22Rv1 (cell line): Measurements from ENCODE around the gene RERE.
A peak's percentile ranks its signal among the peaks of the same experiment; 100 is the strongest.

Experiments used
- H3K27ac ChIP-seq: fragments of 450-650 bp; 2 replicates; pipeline ENCODE4 v1.5.1; 2017
- CTCF ChIP-seq: fragments of 450-650 bp; IDR thresholded peaks from 2 replicates; pipeline ENCODE4 v1.5.1; 2017; ENCODE audit warnings: mild to moderate bottlenecking
- ZFX ChIP-seq: fragments of 450-650 bp; IDR thresholded peaks from 2 replicates; pipeline ENCODE4 v1.6.1; 2017; ENCODE audit warnings: antibody characterized with exemption, borderline replicate concordance

The RERE gene

DNA sequence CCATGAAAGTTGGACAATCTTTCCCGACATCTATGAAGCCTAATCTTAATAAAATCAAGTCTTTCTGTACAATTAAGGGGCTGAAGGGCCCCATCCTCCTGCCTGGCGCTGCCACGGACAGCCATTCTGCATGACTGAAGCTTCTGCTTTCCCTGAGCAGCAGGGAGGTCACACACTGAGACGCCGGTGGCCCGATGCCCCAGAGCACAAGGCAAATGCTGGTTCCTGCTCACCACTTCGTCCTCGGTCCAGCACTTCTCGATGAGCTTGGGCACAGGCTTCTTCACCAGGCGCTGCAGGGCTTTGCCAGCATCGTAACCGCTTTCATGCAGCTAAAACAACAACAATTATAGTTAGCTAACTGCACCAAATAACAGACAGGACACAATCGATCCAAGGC is 351.7 kb downstream of the RERE start:
- no peak overlapping the region for H3K27ac ChIP-seq
- TF ChIP-seq CTCF = no peak
- no peak for TF ChIP-seq ZFX

DNA sequence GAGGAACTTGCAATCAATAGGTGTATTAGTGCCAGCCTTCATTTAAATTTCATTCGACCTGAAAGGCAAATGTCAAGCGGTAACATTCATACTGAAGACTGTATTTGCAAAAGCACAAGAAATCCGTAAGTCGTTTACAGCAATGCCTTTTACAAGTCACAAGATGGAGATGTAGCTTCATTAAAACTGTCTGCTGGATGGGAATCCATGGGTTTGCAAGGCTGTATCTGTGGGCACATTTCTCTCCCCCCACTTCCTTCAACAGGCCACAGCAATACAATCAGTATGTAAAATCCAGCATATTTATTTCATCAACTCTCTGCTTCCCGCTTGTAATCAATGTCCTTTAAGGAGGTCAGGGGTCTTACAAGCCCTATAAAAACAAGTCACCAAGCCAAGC is 352.4 kb downstream of the RERE start:
- no peak overlapping the region for H3K27ac ChIP-seq
- no peak for TF ChIP-seq ZFX
- TF ChIP-seq CTCF = no peak

GRCh38 chr1:8464377-8464776 is 353.1 kb downstream of the RERE start:
- no peak overlapping the region for H3K27ac ChIP-seq
- no peak for TF ChIP-seq ZFX
- TF ChIP-seq CTCF = no peak

- H3K27ac ChIP-seq = peak overlapping the region; percentile 28; the same call in 1 of the 2 replicates
- TF ChIP-seq CTCF (no peak), ZFX (no peak)
Measured at GRCh38 chr1:8463144-8463927, 354.1 kb downstream of the RERE start.

- TF ChIP-seq ZFX = no peak
- TF ChIP-seq CTCF = no peak
- H3K27ac ChIP-seq = no peak overlapping the region
Measured at GRCh38 chr1:8462371-8462892, 355.0 kb downstream of the RERE start.

DNA sequence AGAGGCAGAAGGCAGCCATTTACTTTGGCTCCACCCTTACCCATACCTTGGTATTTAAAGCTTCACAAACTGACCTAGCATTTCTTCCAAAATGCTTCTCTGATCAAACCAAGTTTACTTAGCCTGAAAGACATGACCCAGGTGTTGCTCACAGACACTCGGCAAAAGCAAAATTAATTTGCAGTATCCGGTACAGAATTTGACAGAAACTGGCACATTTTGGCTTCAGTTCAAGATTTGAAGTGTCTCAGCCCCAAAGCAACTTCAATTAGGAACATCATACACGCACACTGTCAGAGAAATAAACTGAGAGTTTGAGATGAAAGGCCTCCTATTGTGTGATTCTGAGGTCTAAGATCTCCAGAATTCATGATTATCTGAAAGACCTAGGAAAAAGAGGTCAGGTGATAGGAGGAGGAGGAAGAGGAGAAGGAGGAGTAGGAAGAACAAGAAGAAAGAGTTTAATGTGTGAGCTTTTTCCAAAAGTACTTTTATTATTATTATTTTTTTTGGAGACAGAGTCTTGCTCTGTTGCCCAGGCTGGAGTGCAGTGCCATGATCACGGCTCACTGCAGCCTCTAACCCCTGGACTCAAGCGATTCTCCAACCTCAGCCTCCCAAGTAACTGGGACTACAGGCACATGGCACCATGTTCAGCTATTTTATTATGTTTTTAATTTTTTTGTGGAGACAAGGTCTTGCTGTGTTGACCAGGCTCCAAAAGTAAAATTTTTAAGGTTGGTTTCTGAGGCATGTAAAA is 355.9 kb downstream of the RERE start:
- no peak overlapping the region for H3K27ac ChIP-seq
- TF ChIP-seq ZFX (no peak), CTCF (no peak)

DNA sequence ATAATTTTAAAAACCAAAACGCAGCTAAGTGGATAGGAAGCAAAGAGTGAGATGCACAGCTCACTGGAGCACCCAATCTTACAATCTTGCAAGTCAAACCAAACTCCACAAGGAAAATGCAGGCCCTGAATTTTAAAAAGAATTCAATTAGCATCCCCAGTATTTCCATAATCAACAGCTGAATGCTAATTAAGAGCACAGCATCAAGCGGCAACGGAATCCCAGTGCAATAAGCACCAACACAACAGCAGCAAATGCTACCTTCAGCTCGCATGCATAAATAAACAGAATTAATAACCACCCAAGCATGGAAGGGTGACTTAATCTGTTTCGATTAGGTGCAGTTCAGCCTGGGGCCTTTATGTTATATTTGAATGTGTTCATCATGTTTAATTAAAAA is 356.7 kb downstream of the RERE start:
- no peak overlapping the region for H3K27ac ChIP-seq
- no peak for TF ChIP-seq CTCF
- no peak for TF ChIP-seq ZFX
